ENCODE measurements around the gene DDA1. TPM values are rescaled to one million over a fixed set of nuclear protein-coding genes. Genes with fewer than 3 reads are reported as not detected.
"Not testable (repeated sequence)": the region's sequence is repeated elsewhere in the genome, so short reads cannot be mapped to it uniquely, and the experiment has no call there.

DDA1 gene
- total and polyA plus RNA-seq, 9 of the 15 experiments (the other 6 are each of a cell fraction or from before 2014, with no cell fraction given) = 1.4 to 83.8 (median 33.8) TPM

DNA sequence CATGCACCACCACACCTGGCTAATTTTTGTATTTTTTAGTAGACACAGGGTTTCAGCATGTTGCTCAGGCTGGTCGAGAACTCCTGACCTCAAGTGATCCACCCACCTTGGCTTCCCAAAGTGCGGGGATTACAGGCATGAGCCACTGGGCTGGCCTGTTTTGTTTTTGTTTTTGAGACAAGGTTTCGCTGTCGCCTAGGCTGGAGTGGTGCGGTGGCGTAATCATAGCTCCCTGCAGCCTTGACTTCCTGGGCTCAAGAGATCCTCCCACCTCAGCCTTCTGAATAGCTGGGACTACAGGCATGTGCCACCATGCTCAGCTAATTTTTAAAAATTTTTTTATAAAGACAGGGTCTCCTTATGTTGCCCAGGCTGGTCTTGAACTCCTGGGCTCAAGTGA is 13.8 kb upstream of the DDA1 start:
- H3K9ac ChIP-seq (ENCODE audit: insufficient read depth in 1 of 2, low read depth in 2 of 2, low read length in 2 of 2); FAIRE-seq; DNase-seq (ENCODE audit: extremely low read depth in 1 of 4, low spot score in 3 of 4); H3K4me2 ChIP-seq (ENCODE audit: insufficient read depth, low read length); CTCF ChIA-PET (ENCODE audit: low intra/inter-chr PET ratio); H3K9me1 ChIP-seq (ENCODE audit: control insufficient read depth, insufficient read depth, low read length); H3K9me3 ChIP-seq (replicated peaks; ENCODE audit: control insufficient read depth, insufficient read depth, low read depth, low read length); BruUV-seq (replicated peaks); H4K20me1 ChIP-seq (replicated peaks; ENCODE audit: control insufficient read depth, insufficient read depth, low read length); H3K27ac ChIP-seq (ENCODE audit: extremely low read depth, low read depth, low read length); ATAC-seq; in situ Hi-C loops (cut with MboI); H2AFZ ChIP-seq (ENCODE audit: low read depth, low read length); intact Hi-C loops (cut with micrococcal nuclease); H3K4me3 ChIP-seq; H3K27me3 ChIP-seq (ENCODE audit: control insufficient read depth in 2 of 2, insufficient read depth in 2 of 2, low read length in 2 of 2): not testable (repeated sequence)
- Histone ChIP-seq H3K79me2 (ENCODE audit: control insufficient read depth, insufficient read depth, low read length) (peaks cover 12% of the 10 kb centered on the region), H3K36me3 (ENCODE audit: control insufficient read depth, insufficient read depth, low read length) (peaks cover 21% of the 10 kb centered on the region), H3K4me1 (replicated peaks in 1 of 2; ENCODE audit: control insufficient read depth in 2 of 2, insufficient read depth in 2 of 2, low read length in 2 of 2) (peaks cover 12 to 33% of the 10 kb centered on the region in 2 experiments; a peak in 4 of 5 replicates)
- POLR2A ChIA-PET = interaction anchor here (0.5 to 1.4 kb wide), 2 partner anchors 14 to 27 kb away, joined by 3 to 6 read pairs; partner anchors contain the start of gene DDA1
- 94% methylated on average over 6 of the region's 6 CpGs for WGBS (ENCODE audit: insufficient coverage, low coverage, missing lambda C conversion rate)

- ChIA-PET POLR2A (interaction anchor here (1.4 kb wide), 1 partner anchor 13 kb away, joined by 6 read pairs; the partner anchor contains the start of gene DDA1), CTCF (ENCODE audit: low intra/inter-chr PET ratio) (no interaction called here)
- no peak overlapping the region for H3K9ac ChIP-seq (ENCODE audit: insufficient read depth in 1 of 2, low read depth in 2 of 2, low read length in 2 of 2)
- no peak for ATAC-seq
- no peak overlapping the region for H3K27ac ChIP-seq (ENCODE audit: extremely low read depth, low read depth, low read length)
- no peak overlapping the region for H3K4me2 ChIP-seq (ENCODE audit: insufficient read depth, low read length)
- peaks cover 7% of the 10 kb centered on the region for H3K9me1 ChIP-seq (ENCODE audit: control insufficient read depth, insufficient read depth, low read length)
- intact Hi-C loops (cut with micrococcal nuclease) (no loop called here), in situ Hi-C loops (cut with MboI) (no loop called here)
- WGBS (ENCODE audit: insufficient coverage, low coverage, missing lambda C conversion rate) = 25% methylated on average over 4 of the region's 4 CpGs
- H3K79me2 ChIP-seq (ENCODE audit: control insufficient read depth, insufficient read depth, low read length) = peaks cover 12% of the 10 kb centered on the region
- no peak overlapping the region for H2AFZ ChIP-seq (ENCODE audit: low read depth, low read length)
- H3K4me1 ChIP-seq (replicated peaks in 1 of 2; ENCODE audit: control insufficient read depth in 2 of 2, insufficient read depth in 2 of 2, low read length in 2 of 2) = peaks cover 12 to 40% of the 10 kb centered on the region in 2 experiments; a peak in 4 of 5 replicates
- H4K20me1 ChIP-seq (replicated peaks; ENCODE audit: control insufficient read depth, insufficient read depth, low read length) = no peaks in the 10 kb centered on the region
- BruUV-seq (replicated peaks) = no TSS peak
- no peak for DNase-seq (ENCODE audit: extremely low read depth in 1 of 4, low spot score in 3 of 4)
- no peaks in the 10 kb centered on the region for H3K27me3 ChIP-seq (ENCODE audit: control insufficient read depth in 2 of 2, insufficient read depth in 2 of 2, low read length in 2 of 2)
- peaks cover 3% of the 10 kb centered on the region for H3K9me3 ChIP-seq (replicated peaks; ENCODE audit: control insufficient read depth, insufficient read depth, low read depth, low read length)
- no peak for FAIRE-seq
- peaks cover 24% of the 10 kb centered on the region for H3K36me3 ChIP-seq (ENCODE audit: control insufficient read depth, insufficient read depth, low read length)
- no peak overlapping the region for H3K4me3 ChIP-seq
- TF ChIP-seq SMARCE1 (IDR thresholded peaks at IDR 0.05) (no peak), FUS (optimal IDR thresholded peaks at IDR 0.05; ENCODE audit: low read depth, low read length) (no peak), ZNF124 (CRISPR knock-in tag; IDR thresholded peaks at IDR 0.05) (no peak), NFATC3 (IDR thresholded peaks at IDR 0.05) (no peak), TAF15 (IDR thresholded peaks at IDR 0.05; ENCODE audit: low read depth, low read length) (no peak), DPF2 (IDR thresholded peaks at IDR 0.05) (peak; percentile 37; the same call in 1 of the 2 replicates), CC2D1A (IDR thresholded peaks at IDR 0.05) (no peak), POLR2H (tag; IDR thresholded peaks at IDR 0.05; ENCODE audit: low read depth) (no peak), CBFA2T2 (conservative IDR thresholded peaks at IDR 0.05) (no peak), NFRKB (IDR thresholded peaks at IDR 0.05; ENCODE audit: low read depth) (no peak), TRIM24 (IDR thresholded peaks at IDR 0.05) (no peak), ZNF253 (CRISPR knock-in tag; conservative IDR thresholded peaks at IDR 0.05) (no peak), CTCF (IDR thresholded peaks at IDR 0.05 in 2 of 3, conservative IDR thresholded peaks at IDR 0.05 in 1 of 3; ENCODE audit: insufficient read depth in 2 of 3, low read depth in 1 of 3, low read length in 3 of 3) (peak in 2 of 3 experiments; percentile 22 to 40; a peak in 3 of 6 replicates), CTCFL (IDR thresholded peaks at IDR 0.05; ENCODE audit: borderline replicate concordance, insufficient read depth, low read depth, low read length, poor library complexity, severe bottlenecking) (no peak)
These were observed 13.1 kb upstream of the DDA1 start for GRCh38 chr19:17296273-17296672.

Data from K562 (cell line).